Adrenal gland (tissue), 5 donors: ENCODE data around the gene CEBPG.

Source experiments
- CTCF ChIP-seq, 6 experiments: fragments of 450-650 bp in 4 of 6; fragments of 200-600 bp in 2 of 6; sonication (generic) in 1 of 6; IDR thresholded peaks; 1 replicate in 5 of 6; 2 replicates in 1 of 6; pipeline versions ENCODE4 v1.5.1 to v1.8.0; 2016 to 2021; ENCODE audit warnings: antibody characterized with exemption in 6 of 6, mild to moderate bottlenecking in 2 of 6, moderate library complexity in 1 of 6
- POLR2A ChIP-seq, 2 donors: fragments of 450-650 bp; IDR thresholded peaks; one replicate each; pipeline ENCODE4 v1.6.1; 2017; ENCODE audit warnings: antibody characterized with exemption in 2 of 2, mild to moderate bottlenecking in 2 of 2, moderate library complexity in 1 of 2
- donor health status: DM: no; HTN: no; CAD: no.

- TF ChIP-seq CTCF (IDR thresholded peaks at IDR 0.05) (no peak), POLR2A (IDR thresholded peaks at IDR 0.05) (no peak)
Measured at GRCh38 chr19:33403221-33403972, 29.9 kb downstream of the CEBPG start.
